ENCODE measurements around the gene RAD51B.

GRCh38 chr14:68527329-68527851 is 707.8 kb downstream of the RAD51B start:
- no peak for TF ChIP-seq TAF1 (IDR thresholded peaks at IDR 0.05; ENCODE audit: borderline replicate concordance, low read depth, low read length)
- TF ChIP-seq POLR2AphosphoS5 (IDR thresholded peaks at IDR 0.05; ENCODE audit: low read depth, low read length): no peak

All from GM12892 (cell line).